Right renal pelvis (tissue), 4 donors: ENCODE data around the gene NTN3. TPM values are rescaled to one million over a fixed set of nuclear protein-coding genes. Genes with fewer than 3 reads are reported as not detected.
"Not testable (repeated sequence)": the region's sequence is repeated elsewhere in the genome, so short reads cannot be mapped to it uniquely, and the experiment has no call there.

ENCODE experiments used
- DNase-seq, 4 donors: peaks; one replicate each; pipeline ENCODE4 v3.0.0-alpha.2; 2013; ENCODE audit warnings: low read depth in 4 of 4, low spot score in 3 of 4, missing footprints in 1 of 4
- polyA plus RNA-seq, 4 donors: library from polyadenylated mRNA; unstranded; fragments of 120-200 nt; gene quantifications; one replicate each; pipeline ENCODE4 v1.2.1, GENCODE V29; 2013; ENCODE audit not compliant: insufficient read length in 4 of 4

The NTN3 gene
- polyA plus RNA-seq, 4 donors = 2.0 to 3.6 (median 2.5) TPM

- DNase-seq = no peak
These were observed 31.5 kb upstream of the NTN3 start for GRCh38 chr16:2439598-2439997.

DNA sequence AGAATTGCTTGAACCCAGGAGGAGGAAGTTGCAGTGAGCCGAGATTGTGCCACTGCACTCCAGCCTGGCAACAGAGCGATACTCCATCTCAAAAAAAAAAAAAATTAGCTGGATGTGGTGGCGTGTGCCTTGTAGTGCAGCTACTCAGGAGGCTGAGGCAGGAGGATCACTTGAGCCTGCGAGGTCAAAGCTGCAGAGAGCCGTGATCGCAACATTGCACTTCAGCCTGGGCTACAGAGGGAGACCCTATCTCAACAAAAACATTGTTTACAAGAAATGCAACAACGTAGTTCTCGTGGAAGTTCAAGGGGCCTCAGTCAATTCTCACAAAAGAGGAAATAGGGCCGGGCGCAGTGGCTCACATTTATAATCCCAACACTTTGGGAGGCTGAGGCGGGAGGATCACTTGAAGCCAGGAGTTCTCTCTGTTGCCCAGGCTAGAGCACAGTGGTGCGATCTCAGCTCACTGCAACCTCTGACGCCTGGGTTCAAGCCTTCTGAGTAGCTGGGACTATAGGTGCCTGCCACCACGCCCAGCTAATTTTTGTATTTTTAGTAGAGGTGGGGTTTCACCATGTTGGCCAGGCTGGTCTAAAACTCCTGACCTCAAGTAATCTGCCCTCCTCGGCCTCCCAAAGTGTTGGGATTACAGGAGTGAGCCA, 29.8 kb upstream of the NTN3 start:
- DNase-seq = not testable (repeated sequence)

- DNase-seq = no peak
These were observed 27.5 kb upstream of the NTN3 start for GRCh38 chr16:2443555-2443954.

DNA sequence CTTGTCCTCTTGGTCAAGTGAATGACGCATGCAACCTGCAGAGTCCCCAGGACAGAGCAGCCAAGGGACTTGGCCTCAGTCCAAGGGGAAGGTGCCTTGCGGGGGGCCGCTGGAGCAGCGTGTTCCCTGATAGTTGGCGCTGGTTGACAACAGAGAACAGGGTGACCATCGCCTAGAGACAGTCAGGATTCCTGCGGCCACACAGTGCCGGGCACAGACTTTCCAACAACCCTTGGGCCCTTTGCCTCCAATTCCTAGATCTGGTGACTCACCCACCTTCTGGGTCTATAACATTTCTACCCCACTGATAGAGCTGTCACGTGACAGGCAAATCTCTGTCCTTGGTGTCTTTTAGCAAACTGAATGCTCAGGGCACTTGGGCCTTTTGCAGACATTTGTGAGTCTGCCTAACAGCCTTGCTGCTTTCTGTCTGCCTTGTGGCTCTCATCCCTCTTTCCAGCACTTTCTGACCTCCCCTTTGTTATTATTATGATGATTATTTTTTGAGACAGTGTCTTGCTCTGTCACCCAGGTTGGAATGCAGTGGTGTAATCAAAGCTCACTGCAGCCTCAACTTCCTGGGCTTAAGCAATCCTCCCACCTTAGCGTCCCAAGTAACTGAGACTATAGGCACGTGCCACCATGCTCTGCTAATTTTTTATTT, 23.0 kb upstream of the NTN3 start:
- DNase-seq = no peak

DNA sequence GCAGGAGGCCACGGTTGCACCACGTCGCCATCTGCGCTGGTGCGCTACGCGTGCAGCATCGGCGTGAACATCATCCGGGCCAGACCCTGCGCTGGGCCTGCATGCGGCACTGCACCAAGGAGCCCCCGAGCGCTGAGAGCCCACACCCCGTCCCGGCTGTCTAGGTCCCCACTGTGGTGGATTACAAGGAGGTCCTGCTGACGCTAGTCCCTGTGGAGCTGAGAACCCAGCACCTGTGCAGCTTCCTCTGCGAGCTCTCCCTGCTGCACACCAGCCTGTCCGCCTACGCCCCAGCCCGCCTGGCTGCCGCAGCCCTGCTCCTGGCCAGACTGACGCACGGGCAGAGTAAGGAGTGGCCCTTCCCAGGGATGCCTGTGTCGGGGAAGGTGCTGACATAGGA, 22.0 kb upstream of the NTN3 start:
- no peak for DNase-seq

DNA sequence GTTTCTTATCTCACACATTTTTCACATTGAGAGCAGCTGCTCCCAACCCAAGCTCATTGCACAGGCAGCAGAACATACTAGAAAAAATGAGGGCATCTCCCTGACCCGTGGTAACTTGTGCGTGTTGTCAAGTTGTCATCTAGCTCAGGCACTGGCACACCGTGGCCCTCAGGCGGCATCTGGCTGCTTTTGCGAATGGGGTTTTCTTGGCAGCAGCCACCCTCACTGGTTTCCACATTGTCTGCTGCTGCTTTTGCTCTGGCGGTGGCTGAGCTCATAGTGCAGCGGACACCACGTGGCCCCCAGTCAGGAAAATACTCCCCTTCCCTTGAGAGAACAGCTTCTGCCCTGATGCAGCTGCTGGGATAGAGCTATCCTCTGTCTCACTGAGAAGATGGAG, 20.6 kb upstream of the NTN3 start:
- DNase-seq = no peak

DNA sequence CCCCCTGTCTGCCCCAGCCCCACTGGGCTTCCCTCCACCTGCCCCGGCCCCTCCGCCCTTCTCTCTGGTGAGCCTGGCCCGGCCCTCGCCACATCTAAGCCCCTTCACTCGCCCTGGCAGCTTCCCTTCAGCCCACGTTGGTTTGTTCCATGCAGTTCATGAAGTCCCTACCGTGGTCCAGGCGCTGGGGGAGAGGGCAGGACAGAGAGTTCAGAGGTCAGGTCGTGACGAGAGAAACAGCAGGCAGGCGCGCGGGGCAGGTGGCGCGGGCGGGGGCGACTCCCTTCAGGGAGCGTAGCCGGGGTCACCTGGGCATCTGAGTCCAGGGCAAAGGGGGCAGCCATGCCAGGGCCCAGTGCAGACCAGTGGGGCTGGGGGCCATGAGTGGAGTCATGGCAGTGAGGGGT, 20.1 kb upstream of the NTN3 start:
- DNase-seq = no peak

- DNase-seq = no peak
These were observed 19.2 kb upstream of the NTN3 start for GRCh38 chr16:2451851-2452320.

- DNase-seq = no peak
These were observed 18.4 kb upstream of the NTN3 start for GRCh38 chr16:2452650-2453049.

DNA sequence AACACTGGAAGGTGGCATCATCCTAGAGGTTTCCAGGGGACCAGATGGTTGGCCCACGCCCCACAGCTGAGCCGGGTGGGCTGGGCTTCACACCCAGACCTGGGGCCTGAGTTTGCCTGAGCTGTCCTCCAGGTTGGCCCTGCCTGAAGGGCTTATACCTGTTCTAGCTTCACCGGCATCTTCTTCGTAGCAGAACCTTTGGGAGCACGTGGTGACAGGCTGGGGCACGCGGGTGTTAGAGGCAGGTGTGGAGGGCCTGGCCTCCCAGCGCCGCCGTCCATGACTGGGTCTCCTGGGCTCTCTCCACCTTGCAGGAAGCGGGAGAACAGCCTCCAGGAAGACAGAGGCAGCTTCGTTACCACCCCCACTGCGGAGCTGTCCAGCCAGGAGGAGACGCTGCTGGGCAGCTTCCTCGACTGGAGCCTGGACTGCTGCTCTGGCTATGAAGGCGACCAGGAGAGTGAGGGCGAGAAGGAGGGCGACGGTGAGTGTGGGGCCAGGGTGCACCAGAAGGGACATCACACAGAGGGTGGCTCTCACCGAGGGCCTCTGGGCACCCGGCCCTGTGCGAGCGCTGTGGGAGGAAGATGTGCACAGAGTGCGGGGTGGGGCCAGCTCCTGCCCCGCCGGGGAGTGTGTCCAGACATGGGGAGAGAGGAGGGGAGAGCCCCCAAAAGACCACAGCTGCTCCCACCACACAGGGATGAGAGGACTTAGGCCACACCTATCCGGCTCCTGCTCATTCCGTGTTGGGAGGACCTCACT, 15.8 kb upstream of the NTN3 start:
- DNase-seq = no peak

DNA sequence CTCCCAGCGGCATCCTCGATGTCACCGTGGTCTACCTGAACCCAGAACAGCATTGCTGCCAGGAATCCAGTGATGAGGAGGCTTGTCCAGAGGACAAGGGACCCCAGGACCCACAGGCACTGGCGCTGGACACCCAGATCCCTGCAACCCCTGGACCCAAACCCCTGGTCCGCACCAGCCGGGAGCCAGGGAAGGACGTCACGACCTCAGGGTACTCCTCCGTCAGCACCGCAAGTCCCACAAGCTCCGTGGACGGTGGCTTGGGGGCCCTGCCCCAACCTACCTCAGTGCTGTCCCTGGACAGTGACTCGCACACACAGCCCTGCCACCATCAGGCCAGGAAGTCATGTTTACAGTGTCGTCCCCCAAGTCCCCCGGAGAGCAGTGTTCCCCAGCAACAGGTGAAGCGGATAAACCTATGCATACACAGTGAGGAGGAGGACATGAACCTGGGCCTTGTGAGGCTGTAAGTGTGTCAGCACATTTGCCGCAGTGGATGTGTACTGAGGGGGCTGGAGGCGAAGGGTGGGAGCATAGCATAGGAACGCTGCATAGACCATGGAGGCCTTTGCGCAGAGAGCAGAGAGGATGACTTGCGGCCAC, 14.4 kb upstream of the NTN3 start:
- no peak for DNase-seq

GRCh38 chr16:2457267-2457666, 13.8 kb upstream of the NTN3 start:
- DNase-seq = no peak

- no peak for DNase-seq
These were observed 13.2 kb upstream of the NTN3 start for GRCh38 chr16:2457946-2458345.

- no peak for DNase-seq
These were observed 12.0 kb upstream of the NTN3 start for GRCh38 chr16:2458887-2459646.

- DNase-seq = peak; percentile 84 to 93 (median 88)
These were observed 11.3 kb upstream of the NTN3 start, which contains the start of gene TEDC2 for GRCh38 chr16:2459647-2460390. TEDC2 (plus strand) TSS chr16:2460109; CDS start chr16:2460145, 36 bp downstream.

DNA sequence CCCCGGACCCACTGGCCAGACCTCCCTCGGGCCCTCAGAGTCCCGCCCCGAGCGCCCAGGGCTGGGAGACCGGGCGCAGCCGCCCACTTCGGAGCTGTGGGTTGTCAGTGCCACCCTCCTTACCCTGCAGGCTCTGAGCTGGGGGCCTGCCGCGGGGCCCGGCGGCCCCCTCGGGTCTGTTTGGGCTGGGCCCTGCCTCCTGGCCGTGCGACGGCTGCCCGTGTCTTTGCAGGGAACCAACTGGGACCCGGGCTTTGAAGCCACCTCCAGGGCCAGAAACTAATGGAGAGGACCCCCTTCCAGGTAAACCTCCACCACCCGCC, 10.7 kb upstream of the NTN3 start:
- DNase-seq = no peak

GRCh38 chr16:2460916-2461315, 10.2 kb upstream of the NTN3 start:
- DNase-seq = no peak

DNA sequence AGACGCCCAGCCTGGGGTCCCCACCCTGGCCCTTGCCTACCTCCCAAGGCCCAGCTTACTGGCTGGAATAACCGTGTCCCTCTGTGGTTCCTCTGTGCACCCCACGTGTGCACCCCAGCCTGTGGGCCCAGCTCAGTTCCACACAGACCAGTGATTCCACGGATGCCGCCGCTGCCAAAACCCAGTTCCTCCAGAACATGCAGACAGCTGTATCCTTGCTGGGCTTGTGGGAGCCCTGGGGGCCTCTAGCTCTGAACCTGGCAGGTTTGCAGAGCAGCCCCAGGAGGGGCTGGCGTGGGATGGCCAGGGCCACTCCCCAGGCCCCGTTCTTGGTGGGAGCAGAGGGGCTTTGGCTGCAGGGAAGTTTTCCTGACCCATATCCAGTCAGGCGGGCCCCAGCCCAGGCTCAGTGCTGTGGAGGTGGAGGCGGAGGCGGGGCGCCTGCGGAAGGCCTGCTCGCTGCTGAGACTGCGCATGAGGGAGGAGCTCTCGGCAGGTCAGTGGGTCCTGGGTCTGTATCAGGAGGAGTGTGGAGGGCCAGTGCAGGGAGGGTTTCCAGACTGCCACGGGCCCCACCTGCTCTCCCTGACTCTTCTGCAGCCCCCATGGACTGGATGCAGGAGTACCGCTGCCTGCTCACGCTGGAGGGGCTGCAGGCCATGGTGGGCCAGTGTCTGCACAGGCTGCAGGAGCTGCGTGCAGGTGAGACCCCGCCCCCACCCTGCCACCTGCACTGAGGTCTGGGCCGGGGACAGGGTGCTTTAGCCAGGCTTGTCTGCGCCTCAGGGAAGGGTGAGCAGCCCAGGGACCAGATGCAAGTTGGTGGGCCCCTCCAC, 8.8 kb upstream of the NTN3 start:
- no peak for DNase-seq

DNA sequence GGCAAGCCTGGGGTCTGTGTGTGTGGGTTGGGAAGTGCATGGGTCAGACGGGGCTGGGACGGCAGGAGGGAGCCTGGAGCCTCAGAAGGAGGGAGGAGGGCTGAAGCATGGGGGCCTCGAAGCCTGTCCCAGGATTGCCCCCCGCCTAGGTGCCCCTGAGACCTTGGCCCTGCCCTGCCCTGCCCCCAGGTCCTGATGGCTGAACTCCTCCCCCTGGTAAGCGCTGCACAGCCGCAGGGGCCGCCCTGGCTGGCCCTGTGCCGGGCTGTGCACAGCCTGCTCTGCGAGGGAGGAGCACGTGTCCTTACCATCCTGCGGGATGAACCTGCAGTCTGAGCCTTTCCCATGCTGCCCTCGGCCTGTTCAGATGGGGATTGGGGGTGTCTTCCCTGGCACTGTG, 6.8 kb upstream of the NTN3 start:
- DNase-seq = no peak
